Measurements from ENCODE around the gene CCDC170. TPM values are rescaled to one million over a fixed set of nuclear protein-coding genes. Genes with fewer than 3 reads are reported as not detected.

Gene CCDC170
- total RNA-seq, 1 experiment from 2014 or later = not detected

DNA sequence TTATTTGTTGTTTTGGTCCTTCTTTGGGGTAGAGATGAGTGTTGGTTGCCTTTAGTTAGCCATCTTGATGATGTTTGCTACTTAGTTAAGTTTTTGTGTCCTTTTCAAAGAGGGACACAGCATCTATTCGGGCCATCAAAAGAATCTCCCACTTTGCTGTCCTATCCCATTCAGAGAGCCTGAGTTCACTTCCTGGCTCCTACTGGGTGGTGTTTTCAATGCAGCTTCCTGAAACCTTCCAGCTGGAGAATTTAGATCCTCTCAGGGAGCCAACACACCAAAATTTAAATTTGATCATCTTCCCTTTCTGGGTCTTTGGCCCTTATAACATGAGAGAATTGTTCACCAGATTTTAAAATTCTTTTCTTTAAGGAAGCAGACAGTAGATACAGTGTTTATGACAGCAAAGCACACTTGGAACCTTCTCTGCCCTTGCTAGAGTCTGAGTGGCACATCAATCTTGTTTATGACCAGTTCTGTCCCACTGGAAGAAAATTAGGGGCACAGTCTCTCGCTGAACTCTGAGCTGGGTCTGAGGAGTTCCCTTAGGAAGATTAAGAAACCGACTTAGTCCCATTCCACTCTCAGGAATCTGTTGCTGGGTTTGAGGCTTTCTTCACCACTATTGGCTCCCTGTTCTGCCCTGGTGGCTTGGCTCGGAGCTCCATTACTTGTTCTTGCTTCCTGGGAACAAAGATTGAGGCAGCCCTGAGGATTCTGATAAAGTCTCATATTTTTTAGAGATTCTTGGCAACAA is 115.5 kb downstream of the CCDC170 start:
- no peak for DNase-seq (ENCODE audit: extremely low read depth, low read depth)

DNA sequence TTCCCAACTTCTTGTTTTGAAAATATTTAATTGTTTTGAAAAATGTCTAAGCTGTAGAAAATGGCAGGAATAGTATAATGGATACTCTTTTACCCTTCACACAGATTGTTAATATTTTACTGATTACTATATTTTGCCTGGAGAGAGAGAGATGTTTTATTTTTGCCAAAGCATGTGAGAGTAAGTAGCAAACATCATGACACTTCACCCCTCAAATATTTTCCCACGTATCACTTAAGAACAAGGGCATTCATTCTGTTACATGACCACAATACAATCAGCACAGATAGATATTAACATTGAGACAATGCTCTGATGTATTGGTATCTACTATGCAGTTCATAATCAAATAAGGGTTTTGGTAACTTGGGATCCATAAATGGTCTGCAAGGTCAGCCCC is 116.5 kb downstream of the CCDC170 start:
- no peak for DNase-seq (ENCODE audit: extremely low read depth, low read depth)

DNA sequence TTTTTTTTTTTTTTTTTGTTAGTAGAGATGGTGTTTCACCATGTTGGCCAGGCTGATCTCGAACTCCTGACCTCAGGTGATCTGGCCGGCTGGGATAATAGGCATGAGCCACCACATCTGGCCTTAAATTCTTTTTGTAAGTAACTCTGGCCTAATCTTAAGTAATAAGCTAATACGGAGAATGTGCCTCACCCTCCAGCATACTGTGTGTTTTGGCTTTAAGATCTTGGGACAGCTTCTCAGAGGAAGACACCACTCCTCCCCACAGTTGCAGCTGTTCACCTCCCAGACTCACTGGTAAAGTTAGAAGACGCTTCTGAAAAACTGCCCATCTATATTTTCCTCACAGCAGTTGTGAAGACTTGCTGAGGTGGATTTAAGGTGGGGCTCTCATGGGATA is 120.8 kb downstream of the CCDC170 start:
- no peak for DNase-seq (ENCODE audit: extremely low read depth, low read depth)

DNA sequence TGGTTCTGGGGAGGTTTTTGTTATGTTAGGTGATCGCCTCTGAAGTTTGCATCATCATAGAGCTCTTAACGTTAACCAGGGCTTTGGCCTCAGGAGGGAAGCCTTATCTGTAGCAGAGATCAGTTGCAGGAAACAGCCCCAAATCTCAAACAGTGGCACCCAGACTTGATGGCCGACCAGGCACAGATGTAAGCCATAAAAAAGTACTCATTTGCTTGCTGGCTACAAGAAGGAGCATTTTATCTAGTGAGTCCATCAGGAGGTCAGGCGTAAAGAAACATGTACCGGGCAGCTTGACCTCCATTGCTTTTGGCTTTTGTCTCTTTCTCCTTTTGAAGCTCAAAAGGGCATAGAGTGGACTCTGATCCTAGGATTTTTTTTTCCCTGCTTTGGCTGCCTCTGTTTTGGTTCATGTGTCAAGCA is 122.3 kb downstream of the CCDC170 start:
- DNase-seq (ENCODE audit: extremely low read depth, low read depth) = no peak

DNA sequence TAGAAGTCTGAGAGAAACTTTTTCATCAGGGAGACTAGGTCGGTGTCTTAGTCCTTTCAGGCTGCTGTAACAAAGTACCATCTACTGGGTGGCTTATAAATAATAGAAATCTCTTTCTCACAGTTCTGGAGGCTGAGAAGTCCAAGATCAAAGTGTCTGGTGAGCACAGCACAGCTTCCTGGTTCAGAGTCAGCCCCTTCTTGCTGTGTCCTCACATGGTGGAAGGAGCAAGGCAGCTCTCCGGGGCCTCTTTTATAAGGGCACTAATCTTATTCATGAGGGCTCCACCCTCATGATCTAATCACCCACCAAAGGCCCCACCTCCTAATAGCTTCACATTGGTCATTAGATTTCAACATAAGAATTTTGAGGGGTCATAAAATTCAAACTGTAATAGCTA is 122.8 kb downstream of the CCDC170 start:
- no peak for DNase-seq (ENCODE audit: extremely low read depth, low read depth)

DNA sequence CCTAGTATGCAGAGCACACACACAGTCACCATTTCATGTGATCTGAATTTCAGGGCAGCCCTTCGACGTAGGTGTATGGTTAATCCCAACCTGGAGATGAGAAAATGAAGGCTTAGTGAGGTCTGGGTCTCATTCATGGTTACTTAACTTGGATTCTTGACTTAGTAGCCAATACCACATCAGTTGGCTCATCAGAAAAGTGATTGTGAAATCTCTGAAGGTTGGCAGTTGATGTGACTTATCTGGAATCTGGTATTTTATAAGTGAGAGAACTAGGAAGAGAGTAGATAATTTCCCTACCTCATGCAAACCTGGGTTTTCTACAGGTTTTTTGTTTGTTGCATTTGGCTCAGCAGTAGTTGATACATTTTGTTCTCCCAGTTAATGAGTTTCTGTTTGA is 123.7 kb downstream of the CCDC170 start:
- DNase-seq (ENCODE audit: extremely low read depth, low read depth) = no peak

DNA sequence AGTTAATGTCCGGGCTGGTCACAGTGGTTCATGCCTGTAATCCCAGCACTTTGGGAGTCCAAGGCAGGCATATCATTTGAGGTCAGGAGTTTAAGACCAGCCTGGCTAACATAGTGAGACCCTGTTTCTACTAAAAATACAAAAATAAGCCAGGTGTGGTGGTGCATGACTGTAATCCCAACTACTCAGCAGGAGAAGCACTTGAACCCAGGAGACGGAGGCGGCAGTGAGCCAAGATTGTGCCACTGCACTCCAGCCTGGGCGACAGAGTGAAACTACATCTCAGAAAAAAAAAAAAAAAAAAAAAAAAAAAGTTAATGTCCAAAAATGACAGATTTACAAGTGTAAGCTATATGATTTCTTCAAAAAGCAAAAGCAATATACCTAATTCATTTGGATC is 124.9 kb downstream of the CCDC170 start:
- DNase-seq (ENCODE audit: extremely low read depth, low read depth) = no peak

DNA sequence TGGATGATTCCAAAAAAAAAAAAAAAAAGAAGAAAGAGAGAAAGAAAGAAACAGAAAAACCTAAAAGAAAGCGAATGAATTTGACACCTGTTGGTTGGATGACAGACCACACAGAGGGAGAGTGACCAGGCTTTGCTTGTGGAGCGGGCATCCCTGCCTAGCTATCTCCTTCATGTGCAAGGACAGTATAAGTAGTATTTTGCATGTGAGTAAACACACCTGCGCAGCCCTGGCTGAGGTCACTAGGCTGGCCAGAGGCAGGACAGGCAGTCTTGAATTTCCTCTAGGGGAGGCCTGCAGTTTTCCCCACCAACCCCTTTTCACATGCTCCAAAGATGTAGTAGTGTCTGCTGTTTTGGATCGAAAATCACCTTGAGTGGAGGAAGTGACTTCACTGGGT is 126.4 kb downstream of the CCDC170 start:
- no peak for DNase-seq (ENCODE audit: extremely low read depth, low read depth)

DNA sequence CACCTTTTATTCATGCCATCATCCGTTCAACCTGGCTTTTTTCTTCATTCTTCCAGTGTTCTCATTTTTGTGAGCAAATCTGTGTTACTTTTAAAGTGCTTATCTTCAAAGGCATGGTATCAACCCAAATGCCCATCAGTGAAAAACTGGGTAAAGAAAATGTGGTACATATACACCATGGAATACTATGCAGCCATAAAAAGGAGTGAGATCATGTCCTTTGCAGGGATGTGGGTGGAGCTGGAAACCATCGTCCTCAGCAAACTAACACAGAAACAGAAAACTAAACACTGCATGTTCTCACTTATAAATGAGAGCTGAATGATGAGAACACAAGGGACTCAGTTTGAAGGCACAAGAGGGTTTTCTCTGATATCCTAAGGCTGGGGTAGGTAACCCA is 130.3 kb downstream of the CCDC170 start:
- DNase-seq (ENCODE audit: extremely low read depth, low read depth) = no peak

DNA sequence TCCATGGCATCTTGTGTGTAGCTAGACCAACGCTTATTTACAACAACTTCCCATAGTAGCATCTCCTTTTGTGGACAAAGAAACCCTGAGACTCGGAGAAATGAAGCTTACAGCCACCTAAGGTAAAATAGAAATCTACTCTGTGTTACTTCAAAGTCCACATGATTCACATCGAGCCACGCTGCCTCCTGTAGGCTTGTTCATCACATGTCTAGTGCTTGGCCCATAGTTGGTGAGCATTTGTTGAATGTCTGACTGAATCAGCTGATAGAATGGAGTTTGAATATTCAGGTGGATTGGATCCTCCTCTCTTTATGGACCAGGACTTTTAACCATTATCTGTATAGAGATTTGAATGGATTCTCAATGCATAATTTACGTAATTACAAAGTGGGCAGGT is 130.7 kb downstream of the CCDC170 start:
- no peak for DNase-seq (ENCODE audit: extremely low read depth, low read depth)

DNA sequence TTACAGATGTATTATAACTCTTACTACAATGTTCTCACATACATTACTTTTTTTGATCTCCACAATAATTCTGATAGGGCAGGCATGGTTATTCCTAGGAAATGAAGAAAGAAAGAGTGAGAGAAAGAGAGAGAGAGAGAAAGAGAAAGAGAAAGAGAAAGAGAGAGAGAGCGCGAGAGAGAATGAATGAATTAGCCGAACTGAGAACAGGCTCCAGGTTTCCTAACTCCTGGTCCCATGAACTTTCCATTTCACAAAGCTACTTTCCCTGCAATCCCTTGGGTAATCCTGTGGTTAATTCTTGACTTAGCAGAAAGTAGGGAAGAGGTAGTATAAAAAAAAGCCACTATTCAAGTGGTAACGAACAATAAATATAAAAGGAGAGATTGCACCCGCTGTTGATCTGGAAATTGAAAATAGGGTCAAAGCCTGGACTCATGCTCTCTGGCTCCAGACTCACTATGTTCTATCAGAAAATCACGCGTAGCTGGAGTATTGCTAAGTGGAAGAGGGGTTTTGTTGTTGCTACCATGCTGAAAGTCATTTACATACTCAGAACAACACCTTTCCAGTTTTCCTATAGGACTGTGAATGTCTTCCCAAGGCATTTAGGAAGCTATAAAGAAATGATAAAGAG is 131.2 kb downstream of the CCDC170 start:
- DNase-seq (ENCODE audit: extremely low read depth, low read depth) = no peak

DNA sequence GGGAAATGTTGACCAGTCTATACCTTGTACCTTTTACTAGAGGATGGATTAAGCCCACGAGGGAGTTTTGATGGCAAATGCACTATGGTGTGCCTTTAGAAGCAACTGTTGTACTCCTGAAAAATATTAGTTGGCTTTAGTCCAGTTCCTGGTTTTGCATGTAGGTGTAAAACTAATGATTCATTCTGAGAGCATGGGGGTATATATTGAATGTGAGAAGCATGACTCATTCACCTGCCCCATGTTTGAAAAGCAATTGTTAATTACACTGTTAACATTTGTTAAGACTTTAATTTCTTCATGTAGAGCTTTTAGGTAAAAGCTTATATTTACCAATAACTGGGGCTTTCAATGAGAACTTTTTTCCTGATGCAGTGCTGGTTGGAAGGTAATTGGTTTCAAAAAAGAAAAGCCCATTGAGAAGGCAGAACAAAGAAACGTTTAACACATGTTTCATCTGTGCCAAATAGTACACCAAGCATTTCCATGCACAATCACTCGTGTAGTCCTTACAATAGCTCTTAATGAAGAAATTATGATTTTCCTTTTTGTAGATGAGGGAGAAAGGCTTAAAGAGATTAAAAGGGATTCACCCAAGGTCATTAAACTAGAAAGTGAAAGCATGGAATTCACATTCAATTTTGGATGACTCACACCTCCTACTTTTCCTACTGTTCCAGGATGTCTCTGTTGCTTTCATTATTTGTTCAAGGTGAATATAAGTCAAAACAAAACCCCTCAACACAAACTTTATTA is 134.1 kb downstream of the CCDC170 start:
- peak; percentile 22 for DNase-seq (ENCODE audit: extremely low read depth, low read depth)

DNA sequence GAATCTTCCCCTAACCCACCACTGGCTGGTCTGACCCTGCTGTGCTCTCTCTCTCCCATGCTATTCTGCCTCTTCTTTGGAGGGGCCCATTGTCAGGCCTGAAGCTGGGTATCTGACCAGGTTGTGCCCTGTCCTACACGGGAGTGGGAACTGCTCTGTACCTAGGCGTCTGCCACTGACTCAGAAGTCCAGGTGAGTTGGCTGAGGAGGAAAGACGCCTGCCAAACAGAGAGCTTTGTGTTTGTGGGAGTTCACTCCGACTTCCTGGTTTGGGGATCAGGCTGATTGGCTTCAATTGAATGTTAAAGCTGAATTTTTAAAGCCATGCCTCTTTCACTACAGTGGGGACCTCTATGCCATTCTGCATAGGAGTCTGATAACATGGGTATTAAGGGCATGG is 136.0 kb downstream of the CCDC170 start:
- no peak for DNase-seq (ENCODE audit: extremely low read depth, low read depth)

DNA sequence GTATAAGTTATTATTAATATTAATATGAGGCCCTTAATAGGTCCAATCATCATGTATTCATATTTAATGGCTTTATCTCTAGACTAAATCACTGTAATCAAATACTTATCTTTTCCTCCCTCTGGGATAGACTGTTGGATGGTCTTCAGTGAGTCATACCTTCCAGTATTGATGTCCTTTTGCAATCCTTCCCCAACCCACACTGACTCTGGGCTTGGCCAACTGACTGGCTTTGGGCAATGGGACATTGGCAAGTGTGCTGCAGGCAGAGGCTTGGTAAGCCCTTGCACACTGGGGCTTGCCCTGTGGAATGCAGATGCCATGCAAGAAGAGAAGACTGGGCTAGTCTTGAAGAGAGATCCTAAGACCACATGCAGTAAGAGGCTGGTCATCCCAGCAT is 136.6 kb downstream of the CCDC170 start:
- no peak for DNase-seq (ENCODE audit: extremely low read depth, low read depth)

DNA sequence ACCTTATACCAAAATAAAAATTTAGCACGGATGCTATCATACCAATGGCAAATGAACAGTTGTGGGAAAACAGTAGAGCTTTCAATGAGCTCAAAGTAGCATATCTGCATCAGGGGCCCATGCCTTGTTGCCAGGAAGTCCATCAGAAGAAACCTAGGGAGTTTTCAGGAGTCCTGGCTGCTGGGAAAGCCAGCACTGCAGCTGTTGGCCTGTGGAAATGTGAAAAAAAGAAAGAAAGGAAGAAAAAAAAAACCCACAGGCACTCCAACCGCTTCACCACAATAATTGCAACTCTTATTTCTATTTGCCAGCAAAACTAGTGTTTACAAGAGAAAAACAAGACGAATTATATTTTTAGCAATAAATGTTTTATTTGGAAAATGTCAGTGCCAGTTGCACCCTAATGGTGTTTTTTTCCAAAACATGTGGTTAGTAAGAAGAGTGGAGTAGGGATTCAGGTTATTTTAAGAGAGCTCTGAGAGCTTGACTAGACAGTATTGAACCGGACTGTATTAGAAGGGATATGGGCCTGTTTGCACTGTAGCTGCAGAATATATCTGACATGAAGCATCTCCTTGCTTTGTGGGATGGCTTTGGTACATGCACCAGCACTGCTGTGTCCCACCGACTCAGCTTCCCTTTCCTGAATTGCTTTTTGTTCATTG is 137.3 kb downstream of the CCDC170 start:
- DNase-seq (ENCODE audit: extremely low read depth, low read depth) = no peak

DNA sequence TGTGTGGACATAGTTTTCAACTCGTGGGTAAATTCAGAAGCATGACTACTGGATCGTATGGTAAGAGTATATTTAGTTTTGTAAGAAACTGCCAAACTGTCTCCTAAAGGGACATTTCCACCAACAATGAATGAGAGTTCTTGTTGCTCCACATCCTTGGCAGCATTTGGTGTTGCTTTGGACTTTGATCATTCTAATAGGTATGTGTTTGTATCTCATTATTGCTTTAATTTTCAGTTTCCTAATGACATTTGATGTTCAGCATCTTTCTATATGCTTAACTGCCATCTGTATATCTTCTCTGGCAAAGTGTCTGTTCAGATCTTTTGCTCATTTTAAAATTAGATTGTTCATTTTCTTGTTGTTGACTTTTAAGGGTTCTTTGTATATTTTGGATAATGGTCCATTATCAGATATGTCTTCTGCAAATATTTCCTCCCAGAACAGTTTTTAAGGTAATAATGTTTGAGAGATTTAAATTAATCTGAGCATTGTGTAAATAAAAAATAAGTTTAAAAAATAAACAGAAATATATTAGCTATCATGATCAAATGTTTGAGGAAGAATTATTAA is 138.7 kb downstream of the CCDC170 start:
- DNase-seq (ENCODE audit: extremely low read depth, low read depth) = no peak

DNA sequence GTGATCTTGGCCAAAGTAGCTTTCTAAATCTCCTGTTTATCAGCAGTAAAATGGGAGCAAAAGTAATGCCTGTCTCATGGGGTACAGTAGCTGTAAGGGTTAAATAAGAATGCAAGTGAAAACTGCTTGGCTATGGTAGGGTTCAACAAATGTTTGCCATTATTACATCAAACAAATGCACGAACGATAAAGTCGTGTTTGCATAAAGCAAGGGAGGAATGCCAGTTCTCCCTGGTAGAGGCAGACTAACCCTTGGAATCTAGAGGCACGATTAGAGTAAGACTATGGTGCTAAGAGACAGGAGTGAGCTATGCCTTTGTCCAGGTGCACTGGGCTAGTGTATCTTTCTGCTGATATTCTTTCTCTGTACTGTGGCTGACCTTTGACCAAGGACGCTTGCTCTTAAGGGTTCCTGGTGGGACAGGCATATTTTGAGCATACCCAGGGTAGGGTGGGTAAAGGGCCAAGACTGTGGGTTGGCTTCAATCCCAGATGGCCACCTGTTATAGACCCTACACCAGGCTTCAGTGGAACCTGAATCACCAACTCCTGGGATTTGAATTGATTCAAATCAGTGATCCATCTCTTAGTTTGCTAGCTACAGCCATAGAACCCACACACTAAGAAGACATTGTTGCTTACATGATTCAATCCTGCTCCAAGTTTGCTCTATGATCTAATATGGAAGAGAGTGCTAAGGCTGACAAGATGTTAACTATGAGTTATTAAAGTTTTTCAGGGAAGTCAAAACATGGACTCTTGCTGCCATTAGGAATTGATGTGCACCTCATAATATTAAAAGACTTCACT is 139.9 kb downstream of the CCDC170 start:
- no peak for DNase-seq (ENCODE audit: extremely low read depth, low read depth)

DNA sequence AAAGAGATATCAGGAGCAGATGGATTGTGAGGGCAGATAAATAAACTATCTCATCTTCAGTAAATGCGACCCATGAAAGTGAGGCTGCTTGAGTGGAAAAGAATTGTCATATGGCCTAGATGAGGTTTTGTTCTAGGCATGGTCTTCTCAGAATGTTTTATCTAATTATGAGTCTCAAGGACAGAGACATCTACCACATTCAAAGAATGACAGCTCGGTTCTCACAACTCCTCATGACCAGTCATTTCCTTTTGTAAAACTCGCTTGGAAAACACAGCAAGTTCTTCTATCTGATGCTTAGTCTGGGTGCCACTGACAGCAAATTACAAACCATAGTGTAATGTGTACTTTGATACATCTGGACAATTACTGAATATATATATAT is 140.5 kb downstream of the CCDC170 start:
- DNase-seq (ENCODE audit: extremely low read depth, low read depth) = no peak

DNA sequence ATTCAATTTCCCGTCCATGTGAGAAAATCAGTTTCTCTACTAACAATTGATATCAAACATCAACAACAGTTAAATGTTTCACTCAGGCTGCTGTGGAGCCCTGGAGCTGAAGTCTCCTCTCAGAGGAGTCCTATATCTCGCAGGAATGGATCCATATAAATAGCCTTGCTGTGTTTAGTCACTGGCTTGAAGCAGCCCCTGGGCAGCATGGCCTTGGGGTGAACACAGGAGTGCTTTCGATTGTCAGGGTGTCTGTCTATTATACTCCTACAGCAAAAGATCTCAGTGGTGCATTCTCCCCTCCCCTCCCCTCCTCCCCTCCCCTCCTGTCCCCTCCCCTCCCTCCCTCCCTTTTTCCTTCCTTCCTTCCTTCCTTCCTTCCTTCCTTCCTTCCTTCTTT is 141.9 kb downstream of the CCDC170 start:
- DNase-seq (ENCODE audit: extremely low read depth, low read depth) = no peak

DNA sequence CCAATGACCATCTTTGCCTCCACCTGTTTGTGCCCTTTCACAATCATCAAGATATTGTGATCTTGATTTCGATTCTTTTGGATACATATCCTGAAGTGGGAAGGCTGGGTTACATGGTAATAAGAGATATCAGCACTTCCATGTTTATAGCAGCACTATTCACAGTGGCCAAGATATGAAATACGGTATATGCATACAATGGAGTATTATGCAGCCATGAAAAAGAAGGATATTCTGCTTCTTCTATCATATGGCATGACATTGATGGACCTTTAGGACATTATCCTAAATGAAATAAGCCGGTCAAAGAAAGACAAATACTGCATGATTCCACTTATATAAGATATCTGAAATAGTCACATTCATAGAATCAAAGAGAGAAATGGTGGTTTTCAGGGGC is 144.0 kb downstream of the CCDC170 start:
- DNase-seq (ENCODE audit: extremely low read depth, low read depth) = no peak
